Measurements from ENCODE around the gene RGS18. TPM values are rescaled to one million over a fixed set of nuclear protein-coding genes. Genes with fewer than 3 reads are reported as not detected.
A peak's percentile ranks its signal among the peaks of the same experiment; 100 is the strongest.

The RGS18 gene
- total and polyA plus RNA-seq, 9 of the 15 experiments (the other 6 are each of a cell fraction or from before 2014, with no cell fraction given): 0.03 to 0.11 (median 0.05) TPM; not detected in 5

DNA sequence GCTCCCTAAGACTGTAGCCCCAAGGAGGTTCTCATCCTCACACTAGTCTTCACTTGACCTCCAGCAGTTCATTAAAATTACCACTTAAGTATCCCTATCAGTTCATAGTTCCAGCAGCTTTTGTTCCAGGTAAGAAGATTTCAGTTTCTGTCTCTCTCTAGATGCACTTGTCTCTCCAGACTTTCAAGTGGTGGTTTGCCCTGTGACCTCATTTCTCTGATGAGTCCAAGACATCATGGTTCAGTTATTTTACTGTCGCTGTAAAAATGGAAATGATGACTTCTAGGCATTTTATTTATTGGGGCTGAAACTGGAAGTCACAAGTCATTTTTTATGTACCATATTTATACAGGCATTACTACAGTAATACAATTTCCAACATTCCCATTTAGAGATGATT lies 17.9 kb upstream of the RGS18 start (continued):
- TF ChIP-seq PTTG1 (tag; IDR thresholded peaks at IDR 0.05; ENCODE audit: low read depth) (no peak), ESRRB (CRISPR knock-in tag; IDR thresholded peaks at IDR 0.05; ENCODE audit: borderline replicate concordance) (no peak), RBM39 (optimal IDR thresholded peaks at IDR 0.05; ENCODE audit: low read depth, low read length) (no peak), SMAD3 (CRISPR knock-in tag; conservative IDR thresholded peaks at IDR 0.05) (no peak), SMAD4 (CRISPR knock-in tag; conservative IDR thresholded peaks at IDR 0.05) (no peak), RHOXF2B (CRISPR knock-in tag; conservative IDR thresholded peaks at IDR 0.05) (no peak), NR2C2 (CRISPR knock-in tag; IDR thresholded peaks at IDR 0.05) (no peak), NR2C2 (tag; IDR thresholded peaks at IDR 0.05) (no peak)

DNA sequence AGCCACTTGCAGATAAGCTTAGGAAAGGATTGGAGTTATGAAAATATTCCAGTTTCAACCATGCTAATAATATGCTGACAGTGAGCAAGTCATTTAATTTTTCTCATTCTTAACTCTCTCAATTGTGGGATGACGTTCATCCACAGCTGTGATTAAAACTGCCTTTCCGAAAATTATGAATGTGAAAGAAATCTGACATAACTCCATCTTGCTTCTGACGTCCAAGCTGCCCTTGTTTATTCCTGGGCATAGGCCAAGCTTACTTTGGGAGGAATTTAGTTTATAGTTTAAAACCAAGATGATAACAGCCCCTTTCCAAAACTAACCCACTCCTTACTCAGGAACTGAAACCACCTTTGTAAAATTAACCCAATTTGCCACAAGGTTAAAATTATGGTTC lies 11.0 kb upstream of the RGS18 start:
- FAIRE-seq (no peak), DNase-seq (ENCODE audit: extremely low read depth in 1 of 4, low spot score in 3 of 4) (no peak), ATAC-seq (no peak)
- Histone ChIP-seq H3K9ac (ENCODE audit: insufficient read depth in 1 of 2, low read depth in 2 of 2, low read length in 2 of 2) (no peak overlapping the region), H3K9me1 (ENCODE audit: control insufficient read depth, insufficient read depth, low read length) (no peaks in the 10 kb centered on the region), H3K4me1 (replicated peaks in 1 of 2; ENCODE audit: control insufficient read depth in 2 of 2, insufficient read depth in 2 of 2, low read length in 2 of 2) (no peaks in the 10 kb centered on the region; a peak in 1 of 5 replicates), H3K27ac (ENCODE audit: extremely low read depth, low read depth, low read length) (no peak overlapping the region), H3K4me2 (ENCODE audit: insufficient read depth, low read length) (no peak overlapping the region), H3K36me3 (ENCODE audit: control insufficient read depth, insufficient read depth, low read length) (no peaks in the 10 kb centered on the region), H2AFZ (ENCODE audit: low read depth, low read length) (no peak overlapping the region), H4K20me1 (replicated peaks; ENCODE audit: control insufficient read depth, insufficient read depth, low read length) (no peaks in the 10 kb centered on the region), H3K27me3 (ENCODE audit: control insufficient read depth in 2 of 2, insufficient read depth in 2 of 2, low read length in 2 of 2) (no peaks in the 10 kb centered on the region), H3K9me3 (replicated peaks; ENCODE audit: control insufficient read depth, insufficient read depth, low read depth, low read length) (no peaks in the 10 kb centered on the region), H3K79me2 (ENCODE audit: control insufficient read depth, insufficient read depth, low read length) (no peaks in the 10 kb centered on the region), H3K4me3 (no peak overlapping the region)
- 38% methylated on average over 3 of the region's 3 CpGs for WGBS (ENCODE audit: insufficient coverage, low coverage, missing lambda C conversion rate)
- CTCF ChIA-PET (ENCODE audit: low intra/inter-chr PET ratio): no interaction called here
- BruUV-seq (replicated peaks): no TSS peak
- intact Hi-C loops (cut with micrococcal nuclease) (no loop called here), in situ Hi-C loops (cut with MboI) (no loop called here)
- POLR2A ChIA-PET: interaction anchor here (0.8 to 0.9 kb wide), 2 partner anchors 9 to 14 kb away, joined by 3 read pairs; no protein-coding TSS in a partner anchor
- TF ChIP-seq, protein P1, sequence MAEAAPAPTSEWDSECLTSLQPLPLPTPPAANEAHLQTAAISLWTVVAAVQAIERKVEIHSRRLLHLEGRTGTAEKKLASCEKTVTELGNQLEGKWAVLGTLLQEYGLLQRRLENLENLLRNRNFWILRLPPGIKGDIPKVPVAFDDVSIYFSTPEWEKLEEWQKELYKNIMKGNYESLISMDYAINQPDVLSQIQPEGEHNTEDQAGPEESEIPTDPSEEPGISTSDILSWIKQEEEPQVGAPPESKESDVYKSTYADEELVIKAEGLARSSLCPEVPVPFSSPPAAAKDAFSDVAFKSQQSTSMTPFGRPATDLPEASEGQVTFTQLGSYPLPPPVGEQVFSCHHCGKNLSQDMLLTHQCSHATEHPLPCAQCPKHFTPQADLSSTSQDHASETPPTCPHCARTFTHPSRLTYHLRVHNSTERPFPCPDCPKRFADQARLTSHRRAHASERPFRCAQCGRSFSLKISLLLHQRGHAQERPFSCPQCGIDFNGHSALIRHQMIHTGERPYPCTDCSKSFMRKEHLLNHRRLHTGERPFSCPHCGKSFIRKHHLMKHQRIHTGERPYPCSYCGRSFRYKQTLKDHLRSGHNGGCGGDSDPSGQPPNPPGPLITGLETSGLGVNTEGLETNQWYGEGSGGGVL (CRISPR knock-in tag; IDR thresholded peaks at IDR 0.05): no peak
- peak; percentile 17; the same call in 1 of the 2 replicates for TF ChIP-seq ZNF316 (IDR thresholded peaks at IDR 0.05)
